Mononuclear cell (primary cell): ENCODE data around the gene RCOR1. TPM values are rescaled to one million over a fixed set of nuclear protein-coding genes. Genes with fewer than 3 reads are reported as not detected.

Experiments
- H3K27me3 ChIP-seq: 2 replicates; pipeline ENCODE4 v1.6.0; 2011; ENCODE audit warnings: low read length, control low read depth; ENCODE audit not compliant: insufficient read depth
- H3K4me1 ChIP-seq: 2 replicates; pipeline ENCODE4 v1.5.1; 2011; ENCODE audit warnings: mild to moderate bottlenecking, low read length, control low read depth; ENCODE audit not compliant: insufficient read depth
- H3K4me3 ChIP-seq: 2 replicates; pipeline ENCODE4 v1.5.1; 2011; ENCODE audit warnings: mild to moderate bottlenecking, low read length, moderate library complexity
- H3K9me3 ChIP-seq: 2 replicates; pipeline ENCODE4 v1.5.1; 2011; ENCODE audit warnings: low read depth, mild to moderate bottlenecking, control low read depth, low read length
- total RNA-seq: library from RNA; depleted of rRNA; stranded (reverse); fragments of >200 nt; gene quantifications from one replicate; pipeline ENCODE4 v1.2.3, GENCODE V29; 2012

Gene RCOR1
- total RNA-seq, 1 donor = 32.6 TPM

DNA sequence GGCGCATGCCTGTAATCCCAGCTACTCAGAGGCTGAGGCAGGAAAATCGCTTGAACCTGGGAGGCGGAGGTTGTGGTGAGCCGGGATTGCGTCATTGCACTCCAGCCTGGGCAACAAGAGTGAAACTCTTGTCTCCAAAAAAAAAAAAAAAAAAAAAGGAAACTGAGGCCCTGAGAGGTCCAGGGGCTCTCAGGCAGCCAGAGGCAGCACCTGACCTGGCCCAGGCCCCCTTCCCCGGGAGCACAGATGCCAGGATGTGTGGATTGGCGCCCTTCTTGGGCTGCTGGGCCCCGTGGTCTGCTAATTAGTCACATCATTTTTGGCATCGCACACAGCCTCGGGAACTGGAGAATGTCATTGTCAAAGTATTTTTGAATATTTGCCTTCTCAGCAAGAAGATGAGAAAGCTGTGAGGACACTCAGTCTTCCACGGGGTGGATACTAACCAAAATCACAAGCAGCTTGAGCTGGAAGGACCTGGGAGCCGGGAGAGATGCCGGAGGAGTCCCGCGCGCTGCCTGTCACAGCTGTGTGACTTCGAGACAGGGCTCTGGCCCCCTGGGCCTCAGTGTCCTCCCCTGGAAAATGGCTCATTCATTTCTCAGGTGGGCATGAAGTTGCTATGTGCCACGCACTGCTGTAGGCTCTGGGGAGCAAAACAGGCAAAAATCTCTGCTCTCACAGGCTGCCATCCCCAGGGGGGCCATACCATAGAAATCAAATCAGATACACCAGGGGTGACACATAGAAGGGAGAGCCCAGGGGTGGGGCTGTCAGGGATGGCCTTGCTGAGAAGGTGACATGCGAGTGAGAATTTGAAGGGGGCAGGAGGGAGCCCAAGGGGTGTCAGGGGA, 12.5 kb upstream of the RCOR1 start:
- H3K4me3 ChIP-seq = no peak overlapping the region
- peaks cover 7% of the 10 kb centered on the region for H3K4me1 ChIP-seq
- no peaks in the 10 kb centered on the region for H3K9me3 ChIP-seq
- no peaks in the 10 kb centered on the region for H3K27me3 ChIP-seq

GRCh38 chr14:102580550-102581110, 11.8 kb upstream of the RCOR1 start:
- H3K4me3 ChIP-seq = no peak overlapping the region
- H3K9me3 ChIP-seq = no peaks in the 10 kb centered on the region
- H3K27me3 ChIP-seq = no peaks in the 10 kb centered on the region
- H3K4me1 ChIP-seq = peaks cover 7% of the 10 kb centered on the region

DNA sequence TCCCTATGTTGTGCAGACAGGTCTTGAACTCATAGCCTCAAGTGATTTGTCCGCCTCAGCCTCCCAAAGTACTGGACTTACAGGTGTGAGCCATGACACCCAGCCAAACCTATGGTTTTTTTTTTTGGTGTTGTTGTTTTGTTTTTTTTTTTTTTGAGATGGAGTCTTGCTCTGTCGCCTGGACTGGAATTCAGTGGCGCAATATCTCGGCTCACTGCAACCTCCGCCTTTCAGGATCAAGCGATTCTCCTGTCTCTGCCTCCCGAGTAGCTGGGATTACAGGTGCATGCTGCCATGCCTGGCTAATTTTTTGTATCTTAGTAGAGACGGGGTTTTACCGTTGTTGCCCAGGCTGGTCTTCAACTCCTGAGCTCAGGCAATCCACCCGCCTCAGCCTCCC, 11.3 kb upstream of the RCOR1 start:
- Histone ChIP-seq H3K27me3 (no peaks in the 10 kb centered on the region), H3K4me1 (peaks cover 7% of the 10 kb centered on the region), H3K9me3 (no peaks in the 10 kb centered on the region), H3K4me3 (no peak overlapping the region)

GRCh38 chr14:102583726-102584125, 8.7 kb upstream of the RCOR1 start:
- Histone ChIP-seq H3K27me3 (no peaks in the 10 kb centered on the region), H3K9me3 (no peaks in the 10 kb centered on the region), H3K4me1 (peaks cover 7% of the 10 kb centered on the region), H3K4me3 (no peak overlapping the region)

DNA sequence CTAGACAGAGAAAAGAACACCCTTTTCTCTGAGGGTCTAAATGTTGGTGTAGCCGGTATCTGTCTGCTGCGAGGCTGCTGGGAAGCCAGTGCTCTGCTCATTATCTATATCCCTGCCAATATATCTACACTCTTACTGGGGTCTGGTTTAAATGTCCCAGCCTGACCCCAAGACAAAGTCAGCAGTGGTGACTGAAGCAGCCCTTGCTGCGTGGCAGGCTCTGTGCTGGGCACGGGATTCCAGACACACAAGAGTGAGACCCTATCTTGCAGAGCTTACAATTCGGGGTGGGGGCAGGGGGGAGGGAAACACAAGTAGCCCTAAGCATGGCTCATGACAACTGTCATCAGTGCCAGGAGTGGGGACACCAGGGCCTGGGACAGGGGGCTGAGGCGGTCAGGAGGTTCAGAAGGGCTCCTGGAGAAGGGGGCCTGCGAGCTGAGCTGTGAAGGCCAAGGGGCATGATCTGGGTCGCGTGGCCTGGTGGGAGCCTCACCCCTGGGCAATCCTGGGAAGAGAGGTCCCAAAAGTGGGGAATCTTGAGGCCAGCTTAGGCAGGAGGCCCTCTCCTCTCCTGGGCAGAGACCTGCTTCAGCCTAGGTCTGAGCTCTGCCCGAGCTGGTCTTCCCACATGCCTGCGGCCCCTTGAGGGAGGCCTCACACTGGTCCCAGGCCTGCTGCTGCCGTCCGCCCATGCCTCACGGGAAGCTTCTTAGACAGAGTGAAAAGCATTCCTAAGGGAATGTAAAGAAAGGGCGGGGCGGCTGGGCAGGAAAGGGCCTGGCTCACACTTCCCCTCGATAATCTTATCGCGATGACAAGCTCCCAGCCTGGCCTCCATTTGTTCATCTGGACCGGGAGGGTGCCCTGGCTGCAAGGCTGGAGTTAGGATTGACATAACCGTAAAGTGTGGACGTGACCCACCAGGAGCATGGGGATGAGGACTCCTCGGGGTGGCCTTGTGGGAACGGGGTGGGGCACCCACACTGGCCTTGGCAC, 7.3 kb upstream of the RCOR1 start:
- H3K27me3 ChIP-seq = no peaks in the 10 kb centered on the region
- peaks cover under 1% of the 10 kb centered on the region for H3K4me1 ChIP-seq
- H3K9me3 ChIP-seq = no peaks in the 10 kb centered on the region
- H3K4me3 ChIP-seq = no peak overlapping the region

- no peaks in the 10 kb centered on the region for H3K9me3 ChIP-seq
- H3K4me1 ChIP-seq = peaks cover 8% of the 10 kb centered on the region
- no peaks in the 10 kb centered on the region for H3K27me3 ChIP-seq
- H3K4me3 ChIP-seq = no peak overlapping the region
Measured at GRCh38 chr14:102586420-102587104, 5.9 kb upstream of the RCOR1 start.

- Histone ChIP-seq H3K27me3 (no peaks in the 10 kb centered on the region), H3K4me3 (no peak overlapping the region), H3K4me1 (peaks cover 13% of the 10 kb centered on the region), H3K9me3 (no peaks in the 10 kb centered on the region)
Measured at GRCh38 chr14:102588821-102589220, 3.6 kb upstream of the RCOR1 start.

GRCh38 chr14:102589761-102590290, 2.6 kb upstream of the RCOR1 start:
- Histone ChIP-seq H3K4me3 (no peak overlapping the region), H3K9me3 (no peaks in the 10 kb centered on the region), H3K27me3 (no peaks in the 10 kb centered on the region), H3K4me1 (peaks cover 23% of the 10 kb centered on the region)

- peaks cover 31% of the 10 kb centered on the region for H3K4me1 ChIP-seq
Measured at GRCh38 chr14:102590667-102591099, 1.8 kb upstream of the RCOR1 start.

DNA sequence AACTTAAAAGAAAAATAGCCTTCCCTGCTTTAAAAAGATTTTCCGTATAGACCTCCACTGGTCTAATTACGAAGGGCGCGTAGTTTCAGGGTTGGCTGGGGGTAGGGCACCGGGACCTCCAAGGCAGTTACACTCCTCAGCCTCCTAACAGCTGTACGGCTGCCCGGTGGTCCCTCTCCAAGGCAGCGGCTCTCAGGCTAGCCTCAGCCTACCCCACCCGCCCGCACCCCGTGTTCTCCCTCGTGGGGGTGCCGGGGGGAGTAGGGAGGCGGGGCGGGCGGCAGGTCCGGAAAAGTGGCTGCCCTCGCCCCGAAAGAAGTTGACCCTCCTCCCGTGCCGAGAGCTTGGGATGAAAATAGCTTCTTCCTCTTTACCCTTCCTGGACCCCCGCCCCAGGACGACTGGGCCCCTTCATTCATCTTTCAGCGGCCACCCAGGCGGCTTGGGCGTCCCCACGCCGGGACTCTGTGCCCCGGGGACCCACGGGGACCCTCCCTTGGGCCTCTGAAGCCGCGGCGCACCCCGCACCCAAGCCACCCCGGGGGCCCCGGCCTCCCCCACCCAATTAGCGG, 991 bp upstream of the RCOR1 start:
- H3K4me3 ChIP-seq = peak overlapping the region; percentile 56
- H3K4me1 ChIP-seq = peaks cover 31% of the 10 kb centered on the region
- no peaks in the 10 kb centered on the region for H3K9me3 ChIP-seq
- H3K27me3 ChIP-seq = no peaks in the 10 kb centered on the region

More at GRCh38 chr14:102590667-102591099, 1.8 kb upstream of the RCOR1 start:
- H3K27me3 ChIP-seq = no peaks in the 10 kb centered on the region
- no peak overlapping the region for H3K4me3 ChIP-seq
- no peaks in the 10 kb centered on the region for H3K9me3 ChIP-seq

DNA sequence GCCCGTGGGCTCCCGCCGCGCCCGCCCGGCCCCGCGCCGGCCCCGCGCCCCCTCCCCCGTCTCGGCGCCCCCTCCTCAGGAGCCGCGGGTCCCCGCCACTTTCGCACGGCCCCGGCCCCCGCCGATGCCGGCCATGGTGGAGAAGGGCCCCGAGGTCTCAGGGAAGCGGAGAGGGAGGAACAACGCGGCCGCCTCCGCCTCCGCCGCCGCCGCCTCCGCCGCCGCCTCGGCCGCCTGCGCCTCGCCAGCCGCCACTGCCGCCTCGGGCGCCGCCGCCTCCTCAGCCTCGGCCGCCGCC, 263 bp downstream of the RCOR1 start:
- Histone ChIP-seq H3K27me3 (no peaks in the 10 kb centered on the region), H3K4me3 (peak overlapping the region; percentile 85), H3K4me1 (peaks cover 31% of the 10 kb centered on the region), H3K9me3 (no peaks in the 10 kb centered on the region)

- Histone ChIP-seq H3K9me3 (no peaks in the 10 kb centered on the region), H3K27me3 (no peaks in the 10 kb centered on the region), H3K4me1 (peaks cover 31% of the 10 kb centered on the region), H3K4me3 (peak overlapping the region; percentile 85)
Measured at GRCh38 chr14:102593061-102593824, 794 bp downstream of the RCOR1 start.

DNA sequence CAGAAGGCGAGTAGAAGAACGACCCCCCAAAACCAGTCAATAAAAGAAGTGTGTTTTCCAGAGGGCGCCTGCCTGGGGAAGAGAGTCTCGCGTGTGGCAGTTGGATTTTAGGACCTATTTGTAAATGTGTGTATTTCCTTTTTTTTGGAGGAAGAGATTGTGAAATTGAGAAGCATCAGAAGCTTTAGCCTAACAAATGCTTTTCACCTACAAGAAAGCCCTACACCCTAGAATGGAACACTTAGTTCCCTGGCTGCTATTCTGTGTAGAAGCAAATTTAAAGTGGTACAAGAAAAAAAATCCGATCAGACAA, 1.3 kb downstream of the RCOR1 start:
- H3K9me3 ChIP-seq = no peaks in the 10 kb centered on the region
- peak overlapping the region; percentile 85 for H3K4me3 ChIP-seq
- H3K4me1 ChIP-seq = peaks cover 31% of the 10 kb centered on the region
- no peaks in the 10 kb centered on the region for H3K27me3 ChIP-seq
